ENCODE measurements around the gene TUBB1. TPM values are rescaled to one million over a fixed set of nuclear protein-coding genes. Genes with fewer than 3 reads are reported as not detected.

Gene TUBB1
- total and polyA plus RNA-seq, 2 experiments from 2014 or later = 0.03 TPM; not detected in 1

DNA sequence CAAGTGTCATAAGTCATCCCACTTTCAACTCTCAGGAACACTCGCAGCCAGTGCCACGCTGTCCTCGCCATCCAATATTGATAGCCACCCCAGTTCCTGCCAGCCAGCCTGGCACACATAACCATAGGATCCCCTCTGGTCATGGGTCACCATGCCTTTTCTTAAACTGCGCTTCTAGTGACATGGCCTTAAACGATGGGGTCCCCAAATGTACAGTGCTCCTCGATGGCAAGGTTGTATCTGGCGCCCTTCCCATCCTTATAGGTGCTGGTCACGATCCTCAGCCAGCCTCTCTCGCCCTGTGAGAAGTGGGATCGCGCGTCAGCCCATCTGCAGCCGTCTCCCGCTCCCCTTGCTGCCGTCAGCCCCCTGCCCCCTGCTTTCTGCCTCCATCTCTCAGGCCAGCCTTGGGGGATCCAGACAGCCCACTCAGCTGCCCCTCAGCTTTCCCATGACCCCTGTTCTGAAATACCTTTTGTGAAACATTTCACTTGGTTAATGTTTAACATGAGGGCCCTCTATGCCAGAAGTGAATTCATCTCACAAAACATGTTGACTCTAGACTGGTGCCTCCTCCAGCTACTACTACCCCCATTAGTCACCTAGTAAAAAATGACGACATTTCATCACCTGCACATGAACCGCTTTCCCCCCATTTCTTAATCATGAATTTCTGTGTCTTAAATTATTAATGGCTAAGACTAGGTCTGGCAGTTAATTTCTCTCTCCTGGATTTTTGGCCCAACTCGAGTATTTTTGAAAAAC, 23.6 kb upstream of the TUBB1 start:
- H3K27me3 ChIP-seq = no peaks in the 10 kb centered on the region
- H3K4me3 ChIP-seq = no peak overlapping the region
- peaks cover 50% of the 10 kb centered on the region for H3K36me3 ChIP-seq
- H3K9me3 ChIP-seq (ENCODE audit: low read depth) = no peaks in the 10 kb centered on the region
- H3K27ac ChIP-seq = no peak overlapping the region
- no peaks in the 10 kb centered on the region for H3K4me1 ChIP-seq (ENCODE audit: low read depth)
- TF ChIP-seq, protein P1, sequence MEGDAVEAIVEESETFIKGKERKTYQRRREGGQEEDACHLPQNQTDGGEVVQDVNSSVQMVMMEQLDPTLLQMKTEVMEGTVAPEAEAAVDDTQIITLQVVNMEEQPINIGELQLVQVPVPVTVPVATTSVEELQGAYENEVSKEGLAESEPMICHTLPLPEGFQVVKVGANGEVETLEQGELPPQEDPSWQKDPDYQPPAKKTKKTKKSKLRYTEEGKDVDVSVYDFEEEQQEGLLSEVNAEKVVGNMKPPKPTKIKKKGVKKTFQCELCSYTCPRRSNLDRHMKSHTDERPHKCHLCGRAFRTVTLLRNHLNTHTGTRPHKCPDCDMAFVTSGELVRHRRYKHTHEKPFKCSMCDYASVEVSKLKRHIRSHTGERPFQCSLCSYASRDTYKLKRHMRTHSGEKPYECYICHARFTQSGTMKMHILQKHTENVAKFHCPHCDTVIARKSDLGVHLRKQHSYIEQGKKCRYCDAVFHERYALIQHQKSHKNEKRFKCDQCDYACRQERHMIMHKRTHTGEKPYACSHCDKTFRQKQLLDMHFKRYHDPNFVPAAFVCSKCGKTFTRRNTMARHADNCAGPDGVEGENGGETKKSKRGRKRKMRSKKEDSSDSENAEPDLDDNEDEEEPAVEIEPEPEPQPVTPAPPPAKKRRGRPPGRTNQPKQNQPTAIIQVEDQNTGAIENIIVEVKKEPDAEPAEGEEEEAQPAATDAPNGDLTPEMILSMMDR (IDR thresholded peaks at IDR 0.05; ENCODE audit: low read depth, low read length) = no peak
- no peak for DNase-seq (ENCODE audit: low read depth in 1 of 2, low spot score in 1 of 2)

- TF ChIP-seq, protein P1 (IDR thresholded peaks at IDR 0.05; ENCODE audit: low read depth, low read length) = no peak
- Histone ChIP-seq H3K4me3 (no peak overlapping the region), H3K9me3 (ENCODE audit: low read depth) (no peaks in the 10 kb centered on the region), H3K27ac (no peak overlapping the region), H3K4me1 (ENCODE audit: low read depth) (no peaks in the 10 kb centered on the region), H3K27me3 (no peaks in the 10 kb centered on the region), H3K36me3 (peaks cover 44% of the 10 kb centered on the region)
- no peak for DNase-seq (ENCODE audit: low read depth in 1 of 2, low spot score in 1 of 2)
These were observed 23.0 kb upstream of the TUBB1 start for GRCh38 chr20:58996226-58996611.

GRCh38 chr20:58997141-58997770, 22.0 kb upstream of the TUBB1 start:
- H3K27ac ChIP-seq = no peak overlapping the region

GRCh38 chr20:58998656-58999055, 20.6 kb upstream of the TUBB1 start:
- Histone ChIP-seq H3K27ac (no peak overlapping the region), H3K27me3 (no peaks in the 10 kb centered on the region)
- no peak for DNase-seq (ENCODE audit: low read depth in 1 of 2, low spot score in 1 of 2)

More at GRCh38 chr20:58997141-58997770, 22.0 kb upstream of the TUBB1 start:
- Histone ChIP-seq H3K4me1 (ENCODE audit: low read depth) (no peaks in the 10 kb centered on the region), H3K36me3 (peaks cover 33% of the 10 kb centered on the region), H3K27me3 (no peaks in the 10 kb centered on the region), H3K9me3 (ENCODE audit: low read depth) (no peaks in the 10 kb centered on the region), H3K4me3 (no peak overlapping the region)
- no peak for DNase-seq (ENCODE audit: low read depth in 1 of 2, low spot score in 1 of 2)
- TF ChIP-seq, protein P1 (IDR thresholded peaks at IDR 0.05; ENCODE audit: low read depth, low read length) = no peak

DNA sequence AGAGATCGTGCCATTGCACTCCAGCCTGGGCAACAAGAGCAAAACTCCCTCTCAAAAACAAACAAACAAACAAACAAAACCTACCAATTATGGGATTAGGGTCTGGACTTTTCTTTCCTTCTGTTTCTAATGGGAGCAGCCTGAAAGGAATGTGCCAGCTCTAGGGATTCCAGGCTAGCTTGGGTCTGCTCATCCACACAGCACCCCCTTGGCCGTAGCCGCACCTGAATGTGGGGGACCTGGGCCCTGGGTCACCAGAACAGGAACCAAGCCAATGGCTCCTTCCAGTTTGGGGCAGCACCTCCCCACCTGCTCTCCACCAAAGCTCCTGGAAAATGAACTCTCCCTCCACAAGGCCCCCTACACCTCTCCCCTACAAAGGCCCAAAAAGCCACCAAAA, 18.9 kb upstream of the TUBB1 start:
- DNase-seq (ENCODE audit: low read depth in 1 of 2, low spot score in 1 of 2) = no peak
- TF ChIP-seq, protein P1 (IDR thresholded peaks at IDR 0.05; ENCODE audit: low read depth, low read length) = no peak
- peaks cover 5% of the 10 kb centered on the region for H3K36me3 ChIP-seq
- no peaks in the 10 kb centered on the region for H3K9me3 ChIP-seq (ENCODE audit: low read depth)
- no peak overlapping the region for H3K4me3 ChIP-seq
- H3K4me1 ChIP-seq (ENCODE audit: low read depth) = no peaks in the 10 kb centered on the region
- H3K27ac ChIP-seq = no peak overlapping the region
- H3K27me3 ChIP-seq = no peaks in the 10 kb centered on the region

More at GRCh38 chr20:58998656-58999055, 20.6 kb upstream of the TUBB1 start:
- TF ChIP-seq, protein P1 (IDR thresholded peaks at IDR 0.05; ENCODE audit: low read depth, low read length) = no peak
- H3K9me3 ChIP-seq (ENCODE audit: low read depth) = no peaks in the 10 kb centered on the region
- no peak overlapping the region for H3K4me3 ChIP-seq
- H3K4me1 ChIP-seq (ENCODE audit: low read depth) = no peaks in the 10 kb centered on the region
- H3K36me3 ChIP-seq = peaks cover 20% of the 10 kb centered on the region
